Esophagus muscularis mucosa (tissue), 4 donors: ENCODE data around the gene CLDN24. TPM values are rescaled to one million over a fixed set of nuclear protein-coding genes. Genes with fewer than 3 reads are reported as not detected.

Source experiments
- DNase-seq: peaks from one replicate; pipeline ENCODE4 v3.0.0-alpha.2; 2017; ENCODE audit errors: extremely low spot score
- H3K27ac ChIP-seq, 4 donors: fragments of 200-600 bp; sonication (generic); replicated peaks in 1 of 4; 1 replicate in 3 of 4; 2 replicates in 1 of 4; pipeline ENCODE4 v1.5.1; 2016 to 2019; ENCODE audit warnings: mild to moderate bottlenecking in 1 of 4
- H3K27me3 ChIP-seq, 4 donors: fragments of 200-600 bp; sonication (generic); one replicate each; pipeline versions ENCODE4 v1.5.1 to v1.6.0; 2016 to 2019
- H3K36me3 ChIP-seq, 4 donors: fragments of 200-600 bp; sonication (generic); one replicate each; pipeline ENCODE4 v1.5.1; 2016 to 2019
- H3K4me1 ChIP-seq, 4 donors: fragments of 200-600 bp; sonication (generic); one replicate each; pipeline ENCODE4 v1.5.1; 2016 to 2019
- H3K4me3 ChIP-seq, 4 donors: fragments of 200-600 bp; sonication (generic); 1 replicate in 2 of 4; 2 replicates in 2 of 4; pipeline ENCODE4 v1.5.1; 2016 to 2019; ENCODE audit warnings: mild to moderate bottlenecking in 4 of 4, moderate library complexity in 1 of 4
- H3K9me3 ChIP-seq, 4 donors: fragments of 200-600 bp; sonication (generic); 1 replicate in 3 of 4; 2 replicates in 1 of 4; pipeline ENCODE4 v1.5.1; 2016 to 2019
- EP300 ChIP-seq: sonication (generic); formaldehyde crosslinking; IDR thresholded peaks from one replicate; pipeline ENCODE4 v1.6.1; 2017; ENCODE audit warnings: antibody characterized with exemption
- POLR2A ChIP-seq: fragments of 450-650 bp; IDR thresholded peaks from one replicate; pipeline ENCODE4 v1.6.1; 2017; ENCODE audit warnings: antibody characterized with exemption, moderate library complexity, mild to moderate bottlenecking, low read depth
- POLR2AphosphoS5 ChIP-seq, 2 donors: sonication (generic); formaldehyde crosslinking; IDR thresholded peaks; one replicate each; pipeline ENCODE4 v1.6.1; 2017; ENCODE audit warnings: antibody characterized with exemption in 2 of 2
- WGBS: methylation state at CpG from one replicate; pipeline ENCODE4 v1.1.5; 2018; 5-methylcytosine and 5-hydroxymethylcytosine counted together
- intact Hi-C: fragments of 100-400 bp; cut with DNase I; formaldehyde crosslinking; loops from one replicate; pipeline ENCODE4 v1.15.1; 2023
- total RNA-seq, 4 donors: library from RNA; depleted of rRNA; stranded (reverse); fragments of >200 nt; gene quantifications; one replicate each; pipeline versions ENCODE4 v1.1.0 to v1.2.1, GENCODE V29; 2016
- TF ChIP-seq, protein P1 (sequence below), 3 experiments: fragments of 200-600 bp in 2 of 3; fragments of 450-650 bp in 1 of 3; sonication (generic) in 2 of 3; IDR thresholded peaks; one replicate each; pipeline ENCODE4 v1.5.1; 2017 to 2019; ENCODE audit warnings: antibody characterized with exemption in 3 of 3, mild to moderate bottlenecking in 2 of 3, moderate library complexity in 1 of 3

The CLDN24 gene
- total RNA-seq, 4 donors from 2014 or later, result not detected

DNA sequence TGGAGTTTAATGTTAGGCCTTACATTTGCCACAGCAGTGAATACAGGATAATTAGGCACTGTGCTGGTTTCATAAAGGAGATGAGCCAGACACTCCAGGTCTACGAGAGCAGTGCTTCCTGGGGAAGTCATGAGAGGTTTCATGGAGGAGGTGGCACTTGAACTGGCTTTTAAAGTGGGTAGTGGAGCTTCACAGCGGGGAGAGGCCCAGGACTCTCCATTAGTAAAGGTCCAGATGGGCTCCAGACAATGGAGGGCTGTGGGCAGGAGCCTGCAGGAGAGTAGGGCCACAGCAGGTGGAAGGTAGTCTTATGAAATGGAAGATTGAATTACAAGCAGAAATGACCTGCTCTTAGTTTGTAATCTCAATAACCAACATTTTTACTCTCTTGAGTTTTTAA lies 31.2 kb downstream of the CLDN24 start:
- 96% methylated on average over 2 of the region's 2 CpGs for WGBS

DNA sequence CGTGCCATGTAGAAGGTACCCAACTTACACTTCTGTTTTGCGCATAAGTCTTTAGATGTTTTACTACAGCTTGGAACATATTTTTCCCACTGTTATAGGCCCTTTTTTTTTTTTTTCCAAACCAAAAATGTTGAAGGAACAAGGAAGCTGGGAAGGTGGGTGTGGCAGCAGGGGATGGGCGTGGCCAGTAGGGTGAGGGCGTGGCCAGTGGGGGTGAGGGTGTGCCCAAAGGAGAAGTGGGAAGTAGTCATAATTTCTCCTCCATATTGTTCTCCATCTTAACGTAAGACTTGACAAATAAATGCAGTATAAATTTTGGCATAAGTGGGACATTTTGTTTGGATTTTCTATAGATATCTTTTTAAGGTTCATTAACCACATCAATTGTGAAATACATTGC lies 32.5 kb downstream of the CLDN24 start:
- no peak overlapping the region for H3K4me3 ChIP-seq
- no peak for TF ChIP-seq POLR2AphosphoS5 (IDR thresholded peaks at IDR 0.05)
- TF ChIP-seq POLR2A, result no peak
- TF ChIP-seq EP300, result no peak
- TF ChIP-seq, protein P1, sequence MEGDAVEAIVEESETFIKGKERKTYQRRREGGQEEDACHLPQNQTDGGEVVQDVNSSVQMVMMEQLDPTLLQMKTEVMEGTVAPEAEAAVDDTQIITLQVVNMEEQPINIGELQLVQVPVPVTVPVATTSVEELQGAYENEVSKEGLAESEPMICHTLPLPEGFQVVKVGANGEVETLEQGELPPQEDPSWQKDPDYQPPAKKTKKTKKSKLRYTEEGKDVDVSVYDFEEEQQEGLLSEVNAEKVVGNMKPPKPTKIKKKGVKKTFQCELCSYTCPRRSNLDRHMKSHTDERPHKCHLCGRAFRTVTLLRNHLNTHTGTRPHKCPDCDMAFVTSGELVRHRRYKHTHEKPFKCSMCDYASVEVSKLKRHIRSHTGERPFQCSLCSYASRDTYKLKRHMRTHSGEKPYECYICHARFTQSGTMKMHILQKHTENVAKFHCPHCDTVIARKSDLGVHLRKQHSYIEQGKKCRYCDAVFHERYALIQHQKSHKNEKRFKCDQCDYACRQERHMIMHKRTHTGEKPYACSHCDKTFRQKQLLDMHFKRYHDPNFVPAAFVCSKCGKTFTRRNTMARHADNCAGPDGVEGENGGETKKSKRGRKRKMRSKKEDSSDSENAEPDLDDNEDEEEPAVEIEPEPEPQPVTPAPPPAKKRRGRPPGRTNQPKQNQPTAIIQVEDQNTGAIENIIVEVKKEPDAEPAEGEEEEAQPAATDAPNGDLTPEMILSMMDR (IDR thresholded peaks at IDR 0.05), result no peak
- H3K4me1 ChIP-seq, result no peaks in the 10 kb centered on the region
- H3K27me3 ChIP-seq, result no peaks in the 10 kb centered on the region
- no peak overlapping the region for H3K27ac ChIP-seq
- intact Hi-C loops, result loop anchor here (10.0 kb wide), 1 partner anchor 115 kb away; no protein-coding TSS in a partner anchor
- WGBS, result 90% methylated on average over 5 of the region's 5 CpGs
- no peak for DNase-seq
- no peaks in the 10 kb centered on the region for H3K9me3 ChIP-seq
- H3K36me3 ChIP-seq, result peaks cover 33 to 72% (median 63%) of the 10 kb centered on the region in 4 donors

More for the DNA sequence above, 31.2 kb downstream of the CLDN24 start:
- intact Hi-C loops, result loop anchor here (10.0 kb wide), 1 partner anchor 114 kb away; no protein-coding TSS in a partner anchor
- Histone ChIP-seq H3K9me3 (no peaks in the 10 kb centered on the region), H3K27ac (no peak overlapping the region), H3K4me3 (no peak overlapping the region), H3K36me3 (peaks cover 28 to 68% (median 60%) of the 10 kb centered on the region in 4 donors), H3K27me3 (no peaks in the 10 kb centered on the region), H3K4me1 (no peaks in the 10 kb centered on the region)
- TF ChIP-seq EP300, result no peak
- TF ChIP-seq POLR2A, result no peak
- TF ChIP-seq, protein P1 (IDR thresholded peaks at IDR 0.05), result no peak
- no peak for TF ChIP-seq POLR2AphosphoS5 (IDR thresholded peaks at IDR 0.05)
- DNase-seq, result no peak

DNA sequence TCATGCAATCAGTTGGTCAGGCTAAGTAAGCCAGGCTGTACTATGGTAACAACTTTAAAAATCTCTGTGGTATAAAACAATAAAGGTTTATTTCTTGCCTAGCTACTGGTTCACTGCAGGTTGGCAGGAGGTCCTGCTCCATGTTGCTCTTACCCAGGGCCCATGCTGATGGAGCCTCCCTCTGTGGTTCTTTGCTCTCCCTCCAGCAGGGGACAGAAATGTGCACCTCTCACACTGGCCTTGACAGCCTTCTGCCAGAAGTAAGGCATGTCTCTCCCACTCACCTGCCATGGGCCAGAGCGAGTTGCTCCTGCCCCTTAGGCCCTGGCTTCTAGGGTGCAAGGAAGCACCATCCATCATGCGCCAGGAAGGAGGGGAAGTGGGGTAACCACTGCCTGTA lies 33.3 kb downstream of the CLDN24 start:
- no peak for TF ChIP-seq POLR2AphosphoS5 (IDR thresholded peaks at IDR 0.05)
- TF ChIP-seq, protein P1 (IDR thresholded peaks at IDR 0.05), result no peak
- no peak for TF ChIP-seq POLR2A
- TF ChIP-seq EP300, result no peak
- WGBS, result 94% methylated on average over 2 of the region's 2 CpGs

DNA sequence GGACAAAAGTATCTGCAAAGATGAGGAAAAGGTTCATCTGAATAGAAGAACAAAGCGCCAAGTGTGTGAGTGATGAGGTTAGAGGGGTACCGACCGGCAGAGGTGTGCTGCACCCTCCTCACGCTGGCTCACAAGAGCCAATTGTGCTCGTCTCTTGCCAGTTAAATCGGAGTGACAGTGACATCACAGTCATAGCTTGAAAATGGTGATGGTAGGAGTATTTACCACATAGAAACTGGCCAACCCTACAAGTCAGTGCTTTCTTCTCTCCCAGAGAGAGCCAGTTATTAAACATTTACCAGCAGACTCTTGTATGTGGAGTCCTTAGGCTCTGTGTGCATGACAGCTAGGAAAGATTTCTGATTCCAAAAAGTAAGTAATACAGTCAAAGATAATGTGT lies 34.5 kb downstream of the CLDN24 start:
- 96% methylated on average over 6 of the region's 6 CpGs for WGBS
- H3K27me3 ChIP-seq, result no peaks in the 10 kb centered on the region
- no peaks in the 10 kb centered on the region for H3K4me1 ChIP-seq
- DNase-seq, result no peak
- no peak overlapping the region for H3K4me3 ChIP-seq
- intact Hi-C loops, result no loop called here
- peaks cover 41 to 88% (median 77%) of the 10 kb centered on the region in 4 donors for H3K36me3 ChIP-seq
- TF ChIP-seq, protein P1 (IDR thresholded peaks at IDR 0.05), result no peak
- TF ChIP-seq EP300 (no peak), POLR2A (no peak)
- H3K27ac ChIP-seq, result no peak overlapping the region
- H3K9me3 ChIP-seq, result no peaks in the 10 kb centered on the region

More for the DNA sequence above, 33.3 kb downstream of the CLDN24 start:
- Histone ChIP-seq H3K9me3 (no peaks in the 10 kb centered on the region), H3K4me3 (no peak overlapping the region), H3K36me3 (peaks cover 40 to 75% (median 69%) of the 10 kb centered on the region in 4 donors), H3K27me3 (no peaks in the 10 kb centered on the region), H3K4me1 (no peaks in the 10 kb centered on the region), H3K27ac (no peak overlapping the region)
- no peak for DNase-seq
- intact Hi-C loops, result no loop called here

DNA sequence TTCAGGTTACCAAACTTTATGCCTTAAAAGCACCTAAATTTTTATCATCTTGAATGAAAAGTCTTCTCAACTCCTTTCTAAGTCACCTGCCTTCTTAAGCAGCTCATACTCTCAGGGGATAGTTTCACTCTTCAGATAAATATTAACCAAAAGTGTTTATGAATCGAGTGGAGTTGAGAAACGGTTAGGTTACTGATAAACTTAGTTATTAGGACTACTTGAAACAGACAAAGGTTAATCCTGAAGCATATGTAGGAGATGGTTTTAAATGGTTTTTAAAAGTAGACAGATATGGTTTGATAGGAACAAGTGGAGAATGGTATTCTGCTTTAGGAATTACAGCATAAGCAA lies 34.9 kb downstream of the CLDN24 start:
- Histone ChIP-seq H3K9me3 (no peaks in the 10 kb centered on the region), H3K27ac (no peak overlapping the region), H3K4me1 (no peaks in the 10 kb centered on the region), H3K36me3 (peaks cover 41 to 92% (median 81%) of the 10 kb centered on the region in 4 donors), H3K27me3 (no peaks in the 10 kb centered on the region), H3K4me3 (no peak overlapping the region)
- intact Hi-C loops, result no loop called here
- DNase-seq, result no peak
- 85% methylated on average over 2 of the region's 2 CpGs for WGBS
- TF ChIP-seq EP300 (no peak), POLR2A (no peak), POLR2AphosphoS5 (IDR thresholded peaks at IDR 0.05) (no peak)
- TF ChIP-seq, protein P1 (IDR thresholded peaks at IDR 0.05), result no peak
